ENCODE results near the gene NDFIP2. TPM values are rescaled to one million over a fixed set of nuclear protein-coding genes. Genes with fewer than 3 reads are reported as not detected.

Gene NDFIP2
- total RNA-seq, 1 donor from 2014 or later: 40.0 TPM

DNA sequence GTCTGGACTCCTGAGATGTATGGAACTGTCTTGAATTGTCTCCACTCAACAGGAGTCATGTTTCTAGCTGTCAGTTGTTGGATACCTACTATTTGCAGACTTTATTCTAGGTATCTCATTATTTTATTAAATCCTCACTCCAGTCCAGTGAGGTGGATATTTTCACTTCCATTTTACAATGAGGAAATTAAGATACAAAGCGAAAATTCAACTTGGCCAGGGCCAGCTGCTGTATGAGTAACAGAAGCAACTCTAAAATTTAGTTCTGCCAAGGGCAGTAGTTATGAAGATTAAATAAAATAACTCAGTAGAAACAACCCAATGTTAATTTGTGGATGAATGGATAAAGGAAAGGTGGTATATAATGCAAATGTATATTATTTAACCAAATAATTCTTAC is 12.6 kb upstream of the NDFIP2 start:
- DNase-seq (ENCODE audit: low spot score in 2 of 2, unreplicated experiment in 2 of 2): no peak
- Mint-ChIP-seq H3K4me3 (no peak overlapping the region), H3K27ac (no peak overlapping the region), H3K9me3 (no peaks in the 10 kb centered on the region), H3K4me1 (peaks cover 4% of the 10 kb centered on the region), H3K36me3 (no peaks in the 10 kb centered on the region), H3K27me3 (ENCODE audit: low read depth) (no peaks in the 10 kb centered on the region)
- TF ChIP-seq, protein P1, sequence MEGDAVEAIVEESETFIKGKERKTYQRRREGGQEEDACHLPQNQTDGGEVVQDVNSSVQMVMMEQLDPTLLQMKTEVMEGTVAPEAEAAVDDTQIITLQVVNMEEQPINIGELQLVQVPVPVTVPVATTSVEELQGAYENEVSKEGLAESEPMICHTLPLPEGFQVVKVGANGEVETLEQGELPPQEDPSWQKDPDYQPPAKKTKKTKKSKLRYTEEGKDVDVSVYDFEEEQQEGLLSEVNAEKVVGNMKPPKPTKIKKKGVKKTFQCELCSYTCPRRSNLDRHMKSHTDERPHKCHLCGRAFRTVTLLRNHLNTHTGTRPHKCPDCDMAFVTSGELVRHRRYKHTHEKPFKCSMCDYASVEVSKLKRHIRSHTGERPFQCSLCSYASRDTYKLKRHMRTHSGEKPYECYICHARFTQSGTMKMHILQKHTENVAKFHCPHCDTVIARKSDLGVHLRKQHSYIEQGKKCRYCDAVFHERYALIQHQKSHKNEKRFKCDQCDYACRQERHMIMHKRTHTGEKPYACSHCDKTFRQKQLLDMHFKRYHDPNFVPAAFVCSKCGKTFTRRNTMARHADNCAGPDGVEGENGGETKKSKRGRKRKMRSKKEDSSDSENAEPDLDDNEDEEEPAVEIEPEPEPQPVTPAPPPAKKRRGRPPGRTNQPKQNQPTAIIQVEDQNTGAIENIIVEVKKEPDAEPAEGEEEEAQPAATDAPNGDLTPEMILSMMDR (IDR thresholded peaks at IDR 0.05; ENCODE audit: unreplicated experiment): no peak

DNA sequence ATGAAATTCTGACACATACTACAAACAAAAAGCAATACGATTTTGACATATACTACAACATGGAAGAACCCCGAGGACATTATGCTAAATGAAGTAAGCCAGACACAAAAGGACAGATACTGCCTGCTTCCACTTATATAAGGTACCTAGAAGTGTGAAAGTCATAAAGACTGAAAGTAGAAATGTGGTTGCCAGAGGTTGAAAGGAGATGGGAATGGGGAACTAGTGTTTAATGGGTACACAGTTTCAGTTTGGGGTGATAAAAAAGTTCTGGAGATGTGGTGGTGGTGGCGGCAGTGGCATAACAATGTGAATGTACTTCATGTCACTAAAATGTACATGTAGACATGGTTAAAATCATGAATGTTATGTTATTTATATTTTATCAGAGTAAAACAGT is 12.1 kb upstream of the NDFIP2 start:
- H3K4me3 Mint-ChIP-seq: no peak overlapping the region
- DNase-seq (ENCODE audit: low spot score in 2 of 2, unreplicated experiment in 2 of 2): no peak
- H3K27ac Mint-ChIP-seq: no peak overlapping the region
- TF ChIP-seq, protein P1 (IDR thresholded peaks at IDR 0.05; ENCODE audit: unreplicated experiment): no peak
- H3K36me3 Mint-ChIP-seq: no peaks in the 10 kb centered on the region
- H3K27me3 Mint-ChIP-seq (ENCODE audit: low read depth): no peaks in the 10 kb centered on the region
- H3K4me1 Mint-ChIP-seq: peaks cover 4% of the 10 kb centered on the region
- no peaks in the 10 kb centered on the region for H3K9me3 Mint-ChIP-seq

DNA sequence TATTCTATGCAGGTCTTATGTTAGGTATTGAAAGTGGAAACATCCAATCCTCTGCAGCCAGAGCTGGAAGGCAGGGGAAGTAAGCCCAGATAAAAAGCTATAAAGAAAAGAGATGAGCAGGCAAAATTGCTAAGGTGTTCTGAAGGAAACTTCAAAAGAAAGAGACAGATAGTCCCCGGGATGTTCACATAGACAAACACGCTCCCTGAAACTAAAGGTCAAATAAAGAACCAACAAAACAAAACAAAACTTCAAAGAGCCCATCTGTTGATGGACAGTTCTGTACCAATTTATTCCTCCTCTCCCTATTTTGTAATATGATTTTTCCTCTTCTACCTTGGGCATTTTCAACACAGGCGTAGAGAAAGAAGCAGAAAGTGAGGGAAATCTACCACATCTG is 11.3 kb upstream of the NDFIP2 start:
- no peak overlapping the region for H3K27ac Mint-ChIP-seq
- H3K4me1 Mint-ChIP-seq: peaks cover 4% of the 10 kb centered on the region
- TF ChIP-seq, protein P1 (IDR thresholded peaks at IDR 0.05; ENCODE audit: unreplicated experiment): no peak
- no peaks in the 10 kb centered on the region for H3K27me3 Mint-ChIP-seq (ENCODE audit: low read depth)
- no peaks in the 10 kb centered on the region for H3K36me3 Mint-ChIP-seq
- no peak for DNase-seq (ENCODE audit: low spot score in 2 of 2, unreplicated experiment in 2 of 2)
- H3K4me3 Mint-ChIP-seq: no peak overlapping the region
- peaks cover 6% of the 10 kb centered on the region for H3K9me3 Mint-ChIP-seq

DNA sequence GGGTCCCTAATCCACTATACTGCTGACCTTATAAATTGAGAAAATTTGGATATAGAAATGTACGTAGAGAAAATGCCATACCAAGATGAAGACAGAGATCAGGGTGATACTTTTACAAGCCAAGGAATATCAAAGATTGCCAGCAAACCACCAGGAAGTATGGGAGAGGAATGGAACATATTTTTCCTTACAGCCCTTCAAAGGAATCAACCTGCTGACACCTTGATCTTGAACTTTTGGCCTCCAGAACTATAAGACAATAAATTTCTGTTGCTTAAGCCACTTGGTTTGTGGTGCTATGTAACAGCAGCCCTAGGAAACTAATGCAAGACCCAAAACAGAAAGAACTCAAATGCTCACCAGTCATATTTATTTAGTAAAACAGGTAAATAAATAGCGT is 10.3 kb upstream of the NDFIP2 start:
- Mint-ChIP-seq H3K27ac (no peak overlapping the region), H3K27me3 (ENCODE audit: low read depth) (no peaks in the 10 kb centered on the region), H3K4me3 (no peak overlapping the region), H3K4me1 (peaks cover 4% of the 10 kb centered on the region), H3K9me3 (peaks cover 7% of the 10 kb centered on the region), H3K36me3 (no peaks in the 10 kb centered on the region)
- DNase-seq (ENCODE audit: low spot score in 2 of 2, unreplicated experiment in 2 of 2): no peak
- TF ChIP-seq, protein P1 (IDR thresholded peaks at IDR 0.05; ENCODE audit: unreplicated experiment): no peak

DNA sequence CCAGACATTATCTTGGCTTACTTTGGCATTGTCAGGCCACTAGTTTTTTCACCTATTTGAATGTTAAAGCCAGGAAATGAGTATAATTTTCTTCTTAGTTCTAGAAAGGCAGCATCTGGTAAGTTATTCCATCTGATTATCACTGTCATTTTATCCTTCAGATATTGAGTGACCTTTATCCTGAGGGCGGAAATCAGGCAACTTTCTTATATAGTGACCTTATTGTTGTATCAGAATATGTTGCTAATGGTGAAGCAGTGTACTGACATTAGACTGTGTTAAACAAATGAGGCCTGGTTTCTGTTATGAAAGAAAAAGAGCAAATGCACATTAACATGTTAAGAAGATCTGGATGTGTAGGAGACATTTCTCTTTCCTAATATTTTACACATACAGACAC is 5.4 kb upstream of the NDFIP2 start:
- H3K9me3 Mint-ChIP-seq: peaks cover 7% of the 10 kb centered on the region
- DNase-seq (ENCODE audit: low spot score in 2 of 2, unreplicated experiment in 2 of 2): no peak
- H3K27me3 Mint-ChIP-seq (ENCODE audit: low read depth): no peaks in the 10 kb centered on the region

More for the DNA sequence above, 5.4 kb upstream of the NDFIP2 start:
- H3K4me1 Mint-ChIP-seq: peaks cover 7% of the 10 kb centered on the region
- no peaks in the 10 kb centered on the region for H3K36me3 Mint-ChIP-seq
- TF ChIP-seq, protein P1 (IDR thresholded peaks at IDR 0.05; ENCODE audit: unreplicated experiment): no peak
- no peak overlapping the region for H3K4me3 Mint-ChIP-seq
- H3K27ac Mint-ChIP-seq: no peak overlapping the region

All from mesothelial cell of epicardium (in vitro differentiated cells).